Fibroblast of villous mesenchyme (primary cell): ENCODE data around the gene CDV3. TPM values are rescaled to one million over a fixed set of nuclear protein-coding genes. Genes with fewer than 3 reads are reported as not detected.
"Not testable (repeated sequence)": the region's sequence is repeated elsewhere in the genome, so short reads cannot be mapped to it uniquely, and the experiment has no call there.

Experiments
- DNase-seq: peaks from one replicate; pipeline ENCODE4 v3.0.0-alpha.2; 2010; ENCODE audit warnings: low read depth
- H3K4me3 ChIP-seq: 2 replicates; pipeline ENCODE4 v1.5.1; 2011; ENCODE audit warnings: low read depth, mild to moderate bottlenecking, low read length
- CTCF ChIP-seq: IDR thresholded peaks from 2 replicates; pipeline ENCODE4 v1.5.1; 2012; ENCODE audit warnings: low read depth, mild to moderate bottlenecking, low read length; ENCODE audit not compliant: insufficient read depth
- total RNA-seq: library from RNA; depleted of rRNA; stranded (reverse); fragments of >200 nt; gene quantifications from 2 replicates; pipeline ENCODE4 v1.2.3, GENCODE V29; 2012

The CDV3 gene
- total RNA-seq, 1 donor = 277 TPM

DNA sequence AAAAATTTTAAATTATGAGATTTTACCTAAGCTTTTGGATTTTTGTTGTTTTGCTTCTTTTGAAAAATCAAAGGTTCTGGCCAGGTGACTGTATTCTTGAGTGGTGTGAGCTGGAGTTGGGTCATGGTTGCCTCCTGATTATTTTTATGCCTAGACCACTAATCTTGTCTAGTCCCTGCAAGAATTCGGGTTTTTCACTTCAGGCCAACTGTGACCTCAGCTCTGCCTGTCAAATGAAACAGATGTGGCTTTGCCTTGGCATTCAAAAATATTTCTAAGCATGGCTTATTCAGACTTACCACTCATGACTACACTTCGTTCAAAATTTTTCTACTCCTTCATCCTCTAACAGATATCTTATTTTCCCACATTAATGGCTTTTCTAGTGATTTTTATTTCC is 25.4 kb upstream of the CDV3 start:
- H3K4me3 ChIP-seq = no peak overlapping the region
- DNase-seq = no peak

GRCh38 chr3:133549565-133549964 is 23.9 kb upstream of the CDV3 start:
- TF ChIP-seq CTCF = no peak
- DNase-seq = no peak
- H3K4me3 ChIP-seq = no peak overlapping the region

More for the DNA sequence above, 25.4 kb upstream of the CDV3 start:
- TF ChIP-seq CTCF = no peak

DNA sequence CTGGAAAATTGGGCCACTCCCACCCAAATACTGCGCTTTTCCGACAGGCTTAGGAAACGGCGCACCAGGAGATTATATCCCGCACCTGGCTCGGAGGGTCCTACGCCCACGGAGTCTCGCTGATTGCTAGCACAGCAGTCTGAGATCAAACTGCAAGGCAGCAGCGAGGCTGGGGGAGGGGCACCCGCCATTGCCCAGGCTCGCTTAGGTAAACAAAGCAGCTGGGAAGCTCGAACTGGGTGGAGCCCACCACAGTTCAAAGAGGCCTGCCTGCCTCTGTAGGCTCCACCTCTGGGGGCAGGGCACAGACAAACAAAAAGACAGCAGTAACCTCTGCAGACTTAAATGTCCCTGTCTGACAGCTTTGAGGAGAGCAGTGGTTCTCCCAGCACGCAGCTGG is 21.9 kb upstream of the CDV3 start:
- DNase-seq, H3K4me3 ChIP-seq: not testable (repeated sequence)

DNA sequence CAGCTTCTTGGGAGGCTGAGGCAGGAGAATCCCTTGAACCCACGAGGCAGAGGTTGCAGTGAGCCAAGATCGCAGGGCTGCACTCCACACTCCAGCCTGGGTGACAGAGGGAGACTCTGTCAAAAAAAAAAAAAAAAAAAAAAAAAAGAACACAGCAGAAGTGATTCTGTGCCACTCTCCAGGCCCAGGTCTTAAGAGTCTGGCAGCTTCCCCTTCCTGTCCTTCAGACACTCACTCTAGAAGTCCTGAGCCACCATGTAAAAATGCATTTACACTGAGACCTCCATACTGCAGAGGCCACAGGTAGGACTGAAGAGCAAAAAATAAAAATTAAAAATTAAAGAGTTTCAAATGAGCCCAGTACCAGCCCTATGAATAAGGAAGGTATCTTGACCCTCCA is 11.8 kb upstream of the CDV3 start:
- no peak overlapping the region for H3K4me3 ChIP-seq
- TF ChIP-seq CTCF = no peak
- no peak for DNase-seq

DNA sequence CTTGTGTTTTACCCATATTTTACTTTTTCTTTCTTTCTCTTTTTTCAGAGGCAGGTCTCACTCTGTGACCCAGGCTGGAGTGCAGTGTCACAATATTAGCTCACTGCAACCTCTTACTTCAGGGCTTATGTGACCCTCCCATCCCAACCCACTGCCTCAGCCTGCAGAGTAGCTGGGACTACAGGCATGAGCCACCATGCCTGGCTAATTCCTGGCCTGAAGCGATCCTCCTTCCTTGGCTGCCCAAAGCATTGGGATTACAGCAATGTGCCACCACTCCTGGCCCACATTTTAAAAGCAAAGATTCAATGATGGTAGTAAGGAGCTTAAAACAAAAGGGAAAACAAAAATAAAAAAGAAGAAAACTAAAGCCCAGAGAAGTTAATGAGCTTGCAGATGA is 11.1 kb upstream of the CDV3 start:
- no peak for TF ChIP-seq CTCF
- H3K4me3 ChIP-seq = no peak overlapping the region
- DNase-seq = no peak

DNA sequence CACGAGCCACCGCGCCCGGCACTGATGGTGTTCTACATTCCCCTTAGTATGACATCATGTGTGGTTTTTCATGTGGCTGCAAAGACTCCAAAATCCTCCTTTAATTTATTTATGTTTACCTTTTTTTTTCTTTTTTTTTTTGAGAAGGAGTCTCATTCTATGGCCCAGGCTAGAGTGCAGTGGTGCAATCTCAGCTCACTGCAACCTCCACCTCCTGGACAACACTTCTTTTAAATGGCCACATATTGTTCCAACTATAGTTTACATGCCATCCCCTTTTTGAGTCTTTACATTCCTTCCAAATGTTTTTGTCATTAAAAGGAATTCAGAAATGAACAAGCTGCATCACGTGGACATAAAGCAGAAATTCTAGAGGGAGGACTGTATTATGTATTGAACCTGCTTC is 10.3 kb upstream of the CDV3 start:
- no peak for TF ChIP-seq CTCF
- H3K4me3 ChIP-seq = no peak overlapping the region
- DNase-seq = peak; percentile 77

- H3K4me3 ChIP-seq = no peak overlapping the region
Measured at GRCh38 chr3:133563816-133564215, 9.7 kb upstream of the CDV3 start.

More at GRCh38 chr3:133563816-133564215, 9.7 kb upstream of the CDV3 start:
- no peak for TF ChIP-seq CTCF
- DNase-seq = no peak
